CD14-positive monocyte (primary cell): ENCODE measurements around the gene RAPGEF1. TPM values are rescaled to one million over a fixed set of nuclear protein-coding genes. Genes with fewer than 3 reads are reported as not detected.

Experiments used
- DNase-seq, 3 donors: peaks; one replicate each; pipeline ENCODE4 v3.0.0-alpha.2; 2011 to 2022
- H2AFZ ChIP-seq: 2 replicates; pipeline ENCODE4 v1.6.0; 2012; ENCODE audit warnings: mild to moderate bottlenecking, low read depth, low read length, inconsistent platforms; ENCODE audit not compliant: insufficient read depth, poor library complexity, severe bottlenecking
- H3K27ac ChIP-seq, 2 donors: 1 replicate in 1 of 2; 2 replicates in 1 of 2; pipeline ENCODE4 v1.5.1; 2012 to 2013; ENCODE audit warnings: low read length in 2 of 2, control low read depth in 1 of 2, inconsistent platforms in 1 of 2, low read depth in 1 of 2, mild to moderate bottlenecking in 1 of 2
- H3K27me3 ChIP-seq, 2 donors: one replicate each; pipeline versions ENCODE4 v1.6.0 to v1.6.1; 2011 to 2013; ENCODE audit warnings: low read length in 2 of 2; ENCODE audit not compliant: control insufficient read depth in 2 of 2, insufficient read depth in 2 of 2
- H3K36me3 ChIP-seq, 2 donors: replicated peaks in 1 of 2; 1 replicate in 1 of 2; 2 replicates in 1 of 2; pipeline versions ENCODE4 v1.5.1 to v1.6.1; 2012 to 2013; ENCODE audit warnings: low read length in 2 of 2, control low read depth in 1 of 2, inconsistent platforms in 1 of 2, mild to moderate bottlenecking in 1 of 2; ENCODE audit not compliant: insufficient read depth in 2 of 2, control insufficient read depth in 1 of 2
- H3K4me1 ChIP-seq, 2 donors: 1 replicate in 1 of 2; 2 replicates in 1 of 2; pipeline versions ENCODE4 v1.5.1 to v1.6.1; 2012 to 2013; ENCODE audit warnings: low read length in 2 of 2, control low read depth in 1 of 2, inconsistent platforms in 1 of 2, mild to moderate bottlenecking in 1 of 2, moderate library complexity in 1 of 2; ENCODE audit not compliant: insufficient read depth in 2 of 2, control insufficient read depth in 1 of 2
- H3K4me2 ChIP-seq: replicated peaks from 2 replicates; pipeline ENCODE3; 2012; ENCODE audit warnings: low read length, moderate library complexity, mild to moderate bottlenecking; ENCODE audit not compliant: poor library complexity, severe bottlenecking; ENCODE audit errors: extremely low read depth
- H3K4me3 ChIP-seq, 3 experiments: fragments of 200-600 bp in 1 of 3; sonication (generic) in 1 of 3; replicated peaks in 1 of 3; 1 replicate in 2 of 3; 2 replicates in 1 of 3; pipeline ENCODE4 v1.5.1; 2011 to 2013; ENCODE audit warnings: low read length in 3 of 3, mild to moderate bottlenecking in 3 of 3, control low read depth in 2 of 3, low read depth in 2 of 3, inconsistent platforms in 1 of 3, moderate library complexity in 1 of 3
- H3K79me2 ChIP-seq: 2 replicates; pipeline ENCODE4 v1.6.0; 2012; ENCODE audit warnings: mild to moderate bottlenecking, control low read depth, inconsistent platforms, low read length, moderate library complexity; ENCODE audit not compliant: insufficient read depth
- H3K9ac ChIP-seq: 2 replicates; pipeline ENCODE4 v1.6.0; 2017; ENCODE audit warnings: low read length, mild to moderate bottlenecking; ENCODE audit not compliant: insufficient read depth, poor library complexity, severe bottlenecking
- H3K9me3 ChIP-seq, 2 donors: replicated peaks in 1 of 2; 1 replicate in 1 of 2; 2 replicates in 1 of 2; pipeline versions ENCODE4 v1.5.1 to v1.6.1; 2012 to 2013; ENCODE audit warnings: low read length in 2 of 2, control low read depth in 1 of 2; ENCODE audit not compliant: control insufficient read depth in 1 of 2, insufficient read depth in 1 of 2
- H4K20me1 ChIP-seq: 2 replicates; pipeline ENCODE4 v1.6.0; 2012; ENCODE audit warnings: mild to moderate bottlenecking, low read length, control low read depth, moderate library complexity; ENCODE audit not compliant: insufficient read depth
- H3K27ac Mint-ChIP-seq, 7 donors: one replicate each; pipeline ENCODE4 v1.8.0; 2020; ENCODE audit warnings: mild to moderate bottlenecking in 7 of 7, mixed read lengths in 7 of 7, moderate library complexity in 6 of 7, inconsistent platforms in 2 of 7
- H3K27me3 Mint-ChIP-seq, 3 donors: one replicate each; pipeline ENCODE4 v1.8.0; 2021 to 2022; ENCODE audit warnings: low read depth in 3 of 3, mild to moderate bottlenecking in 3 of 3, mixed read lengths in 3 of 3, moderate library complexity in 3 of 3, inconsistent platforms in 1 of 3
- H3K36me3 Mint-ChIP-seq, 2 donors: one replicate each; pipeline ENCODE4 v1.8.0; 2020; ENCODE audit warnings: mixed read lengths in 2 of 2, inconsistent platforms in 1 of 2, mild to moderate bottlenecking in 1 of 2
- H3K4me1 Mint-ChIP-seq: one replicate; pipeline ENCODE4 v1.8.0; 2020; ENCODE audit warnings: mild to moderate bottlenecking, mixed read lengths
- H3K4me3 Mint-ChIP-seq, 2 donors: one replicate each; pipeline ENCODE4 v1.8.0; 2020; ENCODE audit warnings: mild to moderate bottlenecking in 2 of 2, mixed read lengths in 2 of 2, moderate library complexity in 1 of 2
- H3K9me3 Mint-ChIP-seq, 7 donors: one replicate each; pipeline ENCODE4 v1.8.0; 2020 to 2022; ENCODE audit warnings: mixed read lengths in 7 of 7, mild to moderate bottlenecking in 6 of 7, moderate library complexity in 6 of 7, inconsistent platforms in 2 of 7
- CTCF ChIP-seq: fragments of 200-600 bp; IDR thresholded peaks from one replicate; pipeline ENCODE4 v1.8.0; 2022; ENCODE audit warnings: antibody characterized with exemption, mild to moderate bottlenecking
- WGBS: methylation state at CpG from one replicate; pipeline ENCODE4 v1.1.5; 2013; ENCODE audit warnings: missing lambda C conversion rate; ENCODE audit not compliant: insufficient coverage; 5-methylcytosine and 5-hydroxymethylcytosine counted together
- intact Hi-C, 2 donors: fragments of 100-400 bp; cut with micrococcal nuclease; formaldehyde crosslinking; loops; one replicate each; pipeline versions ENCODE4 v1.15.0 to v1.15.1; 2023
- polyA plus RNA-seq, 3 donors: library from polyadenylated mRNA; depleted of rRNA in 1 of 3; unstranded in 2 of 3; stranded (reverse) in 1 of 3; fragments of 300-500 nt in 2 of 3; fragments of >200 nt in 1 of 3; fragmentation: Illumina TruSeq in 2 of 3; gene quantifications; 1 replicate in 2 of 3; 2 replicates in 1 of 3; pipeline ENCODE4 v1.2.3, GENCODE V29; 2012 to 2021

The RAPGEF1 gene
- polyA plus RNA-seq, 3 donors = 1.7 to 71.7 (median 3.0) TPM

GRCh38 chr9:131731237-131731636, 8.6 kb downstream of the RAPGEF1 start:
- H4K20me1 ChIP-seq = peaks cover 34% of the 10 kb centered on the region
- peak overlapping the region; percentile 42 to 93 (median 88) for H3K27ac Mint-ChIP-seq
- H3K4me2 ChIP-seq = peak overlapping the region; percentile 63

GRCh38 chr9:131728961-131729360, 10.9 kb downstream of the RAPGEF1 start:
- Histone ChIP-seq H3K79me2 (peaks cover 94% of the 10 kb centered on the region), H3K27ac (peak overlapping the region; percentile 95 to 96), H4K20me1 (peaks cover 29% of the 10 kb centered on the region), H3K4me3 (peak overlapping the region in 1 of 3 experiments; percentile 21), H3K4me2 (peak overlapping the region; percentile 20), H3K4me1 (peaks cover 68 to 69% of the 10 kb centered on the region in 2 donors), H3K36me3 (peaks cover 0 to 9% of the 10 kb centered on the region in 2 donors), H2AFZ (no peak overlapping the region), H3K9ac (peak overlapping the region; percentile 66), H3K9me3 (no peaks in the 10 kb centered on the region), H3K27me3 (no peaks in the 10 kb centered on the region)
- Mint-ChIP-seq H3K27ac (peak overlapping the region; percentile 88 to 96 (median 94)), H3K36me3 (peaks cover 36 to 48% of the 10 kb centered on the region in 2 donors), H3K9me3 (peaks cover 0 to 3% (median 0%) of the 10 kb centered on the region in 7 donors), H3K4me3 (peak overlapping the region; percentile 47 to 48), H3K27me3 (no peaks in the 10 kb centered on the region), H3K4me1 (peaks cover 77% of the 10 kb centered on the region)
- DNase-seq = no peak
- WGBS = no CpG with 5 or more reads among the region's 3 CpGs
- TF ChIP-seq CTCF = no peak
- intact Hi-C loops = no loop called here

More at GRCh38 chr9:131731237-131731636, 8.6 kb downstream of the RAPGEF1 start:
- H3K4me1 ChIP-seq = peaks cover 91 to 92% of the 10 kb centered on the region in 2 donors
- no peak for TF ChIP-seq CTCF
- peaks cover 94% of the 10 kb centered on the region for H3K79me2 ChIP-seq
- Mint-ChIP-seq H3K27me3 (peaks cover 0 to 3% (median 0%) of the 10 kb centered on the region in 3 donors), H3K36me3 (peaks cover 38 to 53% of the 10 kb centered on the region in 2 donors), H3K9me3 (peaks cover 0 to 12% (median 0%) of the 10 kb centered on the region in 7 donors), H3K4me3 (peak overlapping the region in 1 of 2 donors; percentile 60), H3K4me1 (peaks cover 91% of the 10 kb centered on the region)
- no peaks in the 10 kb centered on the region for H3K9me3 ChIP-seq
- intact Hi-C loops = loop anchor here (10.0 kb wide), 3 partner anchors 46 to 456 kb away; partner anchors contain the start of gene FAM78A (in 1 of the 2)
- H3K27ac ChIP-seq = peak overlapping the region; percentile 89 to 94
- WGBS = 82% methylated on average over 3 of the region's 7 CpGs
- peak overlapping the region in 1 of 3 experiments; percentile 43 for H3K4me3 ChIP-seq
- DNase-seq = no peak
- no peaks in the 10 kb centered on the region for H3K27me3 ChIP-seq
- H3K36me3 ChIP-seq = no peaks in the 10 kb centered on the region
- H3K9ac ChIP-seq = no peak overlapping the region
- no peak overlapping the region for H2AFZ ChIP-seq
